ENCODE data around the gene MTERF2.

MTERF2 gene

DNA sequence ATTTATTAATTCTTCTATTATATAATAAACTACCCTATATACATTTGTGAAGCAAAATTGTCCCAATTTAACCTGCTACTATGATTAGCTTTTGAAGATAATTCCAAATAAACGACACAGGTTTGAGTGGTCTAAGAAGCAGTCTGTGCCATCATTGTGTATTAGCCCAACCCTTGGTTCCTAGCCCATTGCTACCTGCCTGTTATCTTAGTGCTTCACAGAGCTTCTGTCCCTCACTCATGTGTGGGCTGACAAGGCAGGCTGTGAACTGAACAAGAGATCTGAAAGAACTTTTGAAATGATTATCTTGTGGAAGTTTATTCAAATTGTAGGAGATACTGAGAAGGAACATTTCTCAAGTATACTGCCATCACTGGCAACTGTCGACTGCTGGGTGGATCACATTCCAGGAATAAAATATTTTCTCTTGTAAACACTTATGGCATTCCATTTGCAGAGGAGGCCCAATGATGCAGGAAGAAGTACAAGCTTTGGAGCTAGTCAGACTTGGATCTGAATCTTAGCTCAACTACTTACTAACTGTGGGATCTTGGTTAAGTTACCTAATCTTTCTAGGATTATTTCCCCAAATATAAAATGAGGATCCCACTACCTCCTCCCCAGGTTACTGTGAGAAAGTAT lies 7.8 kb upstream of the MTERF2 start:
- no peak for DNase-seq (ENCODE audit: low spot score)
- in situ Hi-C loops (cut with MboI; ENCODE audit: low sequenced_read_pairs, unreplicated experiment): no loop called here
- no peak for TF ChIP-seq CTCF (IDR thresholded peaks at IDR 0.05; ENCODE audit: borderline replicate concordance, control extremely low read depth, extremely low read depth, insufficient read depth, missing control alignments)

- TF ChIP-seq CTCF (IDR thresholded peaks at IDR 0.05; ENCODE audit: borderline replicate concordance, control extremely low read depth, extremely low read depth, insufficient read depth, missing control alignments): no peak
- no peak for DNase-seq (ENCODE audit: low spot score)
- in situ Hi-C loops (cut with MboI; ENCODE audit: low sequenced_read_pairs, unreplicated experiment): no loop called here
These were observed 900 bp upstream of the MTERF2 start for GRCh38 chr12:106987846-106988245.

GRCh38 chr12:106986135-106986534 lies 811 bp downstream of the MTERF2 start:
- in situ Hi-C loops (cut with MboI; ENCODE audit: low sequenced_read_pairs, unreplicated experiment): no loop called here
- TF ChIP-seq CTCF (IDR thresholded peaks at IDR 0.05; ENCODE audit: borderline replicate concordance, control extremely low read depth, extremely low read depth, insufficient read depth, missing control alignments): no peak
- no peak for DNase-seq (ENCODE audit: low spot score)

DNA sequence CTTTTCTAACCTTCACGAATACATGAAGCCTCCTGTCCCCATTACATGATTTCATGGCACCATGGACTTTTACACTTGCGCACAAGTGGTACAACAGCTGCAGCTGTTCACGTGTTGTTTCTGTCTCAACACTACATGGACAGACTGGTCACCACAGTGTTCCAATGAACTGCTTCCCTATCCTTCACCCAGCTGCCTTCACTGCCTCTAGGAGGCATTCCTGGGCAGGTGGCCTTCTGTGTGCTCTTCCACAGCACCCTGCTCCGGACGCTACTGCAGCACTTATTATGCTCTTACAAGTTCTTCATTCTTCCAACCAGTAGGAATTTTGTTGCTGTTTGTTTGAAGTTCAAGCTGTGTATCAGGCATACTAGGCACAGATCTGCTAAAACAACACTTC lies 1.5 kb downstream of the MTERF2 start:
- in situ Hi-C loops (cut with MboI; ENCODE audit: low sequenced_read_pairs, unreplicated experiment): no loop called here
- TF ChIP-seq CTCF (IDR thresholded peaks at IDR 0.05; ENCODE audit: borderline replicate concordance, control extremely low read depth, extremely low read depth, insufficient read depth, missing control alignments): no peak
- DNase-seq (ENCODE audit: low spot score): no peak

GRCh38 chr12:106984588-106985137 lies 2.3 kb downstream of the MTERF2 start:
- TF ChIP-seq CTCF (IDR thresholded peaks at IDR 0.05; ENCODE audit: borderline replicate concordance, control extremely low read depth, extremely low read depth, insufficient read depth, missing control alignments): no peak
- DNase-seq (ENCODE audit: low spot score): no peak
- in situ Hi-C loops (cut with MboI; ENCODE audit: low sequenced_read_pairs, unreplicated experiment): no loop called here

DNA sequence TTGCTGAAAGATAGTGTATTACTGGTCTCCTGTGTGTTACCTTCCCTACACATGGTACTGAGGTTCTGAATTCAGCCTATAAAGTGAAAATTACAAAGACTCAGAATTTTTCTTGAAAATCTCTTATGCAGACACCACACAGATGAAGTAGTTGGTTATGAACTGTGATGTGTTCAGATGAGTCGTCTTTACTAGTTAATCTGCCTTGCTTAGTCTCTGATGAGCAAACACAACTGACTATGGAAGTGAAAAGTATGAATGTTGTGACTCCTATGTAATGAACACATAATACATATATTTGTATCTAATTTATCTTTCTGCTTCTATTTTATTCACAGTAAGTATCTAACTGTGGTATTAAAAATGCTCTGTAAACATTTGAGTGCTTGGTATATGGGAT lies 4.7 kb downstream of the MTERF2 start:
- TF ChIP-seq CTCF (IDR thresholded peaks at IDR 0.05; ENCODE audit: borderline replicate concordance, control extremely low read depth, extremely low read depth, insufficient read depth, missing control alignments): no peak
- in situ Hi-C loops (cut with MboI; ENCODE audit: low sequenced_read_pairs, unreplicated experiment): no loop called here
- no peak for DNase-seq (ENCODE audit: low spot score)

Measured in GM13976 (cell line).